Activated CD4-positive, alpha-beta T cell treated with anti-CD3 and anti-CD28 coated beads for 48 hours (primary cell): ENCODE data around the gene GALNT9.
"Not testable (repeated sequence)": the region's sequence is repeated elsewhere in the genome, so short reads cannot be mapped to it uniquely, and the experiment has no call there.

ENCODE experiments used
- DNase-seq: peaks from one replicate; pipeline ENCODE4 v3.0.0-alpha.2; 2020

Gene GALNT9

GRCh38 chr12:132329036-132329719 lies at the start of gene GALNT9:
GALNT9 (minus strand) TSS chr12:132329589; CDS start chr12:132329203, 386 bp downstream.
- DNase-seq, result no peak

GRCh38 chr12:132379057-132379456 lies 49.7 kb upstream of the GALNT9 start:
- not testable (repeated sequence) for DNase-seq

GRCh38 chr12:132377147-132377546 lies 47.8 kb upstream of the GALNT9 start:
- no peak for DNase-seq

GRCh38 chr12:132376464-132376830 lies 47.1 kb upstream of the GALNT9 start:
- DNase-seq, result no peak

GRCh38 chr12:132375747-132376463 lies 46.5 kb upstream of the GALNT9 start:
- DNase-seq, result no peak

GRCh38 chr12:132374612-132375445 lies 45.4 kb upstream of the GALNT9 start:
- DNase-seq, result no peak

- no peak for DNase-seq
These were observed 44.7 kb upstream of the GALNT9 start for GRCh38 chr12:132373901-132374611.

- no peak for DNase-seq
These were observed 38.5 kb upstream of the GALNT9 start for GRCh38 chr12:132367852-132368251.

- no peak for DNase-seq
These were observed 37.9 kb upstream of the GALNT9 start for GRCh38 chr12:132367071-132367851.

GRCh38 chr12:132366341-132366861 lies 37.0 kb upstream of the GALNT9 start:
- no peak for DNase-seq

GRCh38 chr12:132365226-132365625 lies 35.8 kb upstream of the GALNT9 start:
- no peak for DNase-seq

- no peak for DNase-seq
These were observed 35.0 kb upstream of the GALNT9 start for GRCh38 chr12:132364348-132364902.

- no peak for DNase-seq
These were observed 34.4 kb upstream of the GALNT9 start for GRCh38 chr12:132363661-132364347.

- no peak for DNase-seq
These were observed 33.7 kb upstream of the GALNT9 start for GRCh38 chr12:132362996-132363660.

- DNase-seq, result no peak
These were observed 31.8 kb upstream of the GALNT9 start for GRCh38 chr12:132360906-132361777.

- no peak for DNase-seq
These were observed 31.0 kb upstream of the GALNT9 start for GRCh38 chr12:132360410-132360809.

GRCh38 chr12:132359971-132360370 lies 30.6 kb upstream of the GALNT9 start:
- no peak for DNase-seq

GRCh38 chr12:132359551-132359950 lies 30.2 kb upstream of the GALNT9 start:
- DNase-seq, result no peak
